GM21717 (cell line): ENCODE measurements around the gene RPA3.

Experiments used
- ATAC-seq: cut with Tn5 transposase; IDR thresholded peaks from one replicate; pipeline ENCODE4 v1.9.1; 2021; ENCODE audit warnings: mild to moderate bottlenecking, moderate library complexity; ENCODE audit not compliant: unreplicated experiment

RPA3 gene

GRCh38 chr7:7718492-7718891, at the start of gene RPA3:
RPA3 (minus strand) TSS chr7:7718607; CDS start chr7:7640418, 78,189 bp downstream.
- ATAC-seq = no peak

GRCh38 chr7:7766671-7767070, 48.3 kb upstream of the RPA3 start:
- no peak for ATAC-seq

GRCh38 chr7:7765422-7765821, 47.0 kb upstream of the RPA3 start:
- peak; percentile 55 for ATAC-seq

GRCh38 chr7:7764520-7765396, 46.4 kb upstream of the RPA3 start:
- no peak for ATAC-seq

GRCh38 chr7:7761974-7762779, 43.8 kb upstream of the RPA3 start:
- peak; percentile 64 for ATAC-seq

GRCh38 chr7:7761340-7761973, 43.0 kb upstream of the RPA3 start:
- ATAC-seq = peak; percentile 28

- ATAC-seq = no peak
Measured at GRCh38 chr7:7757576-7757975, 39.2 kb upstream of the RPA3 start.

- no peak for ATAC-seq
Measured at GRCh38 chr7:7756577-7756976, 38.2 kb upstream of the RPA3 start.

- ATAC-seq = no peak
Measured at GRCh38 chr7:7751243-7752092, 33.1 kb upstream of the RPA3 start.

GRCh38 chr7:7750571-7751242, 32.3 kb upstream of the RPA3 start:
- no peak for ATAC-seq

- no peak for ATAC-seq
Measured at GRCh38 chr7:7746458-7746857, 28.1 kb upstream of the RPA3 start.

GRCh38 chr7:7745966-7746365, 27.6 kb upstream of the RPA3 start:
- no peak for ATAC-seq

GRCh38 chr7:7745258-7745657, 26.9 kb upstream of the RPA3 start:
- no peak for ATAC-seq

GRCh38 chr7:7742223-7742622, 23.8 kb upstream of the RPA3 start:
- ATAC-seq = no peak

- ATAC-seq = no peak
Measured at GRCh38 chr7:7740037-7740355, 21.6 kb upstream of the RPA3 start.

- ATAC-seq = no peak
Measured at GRCh38 chr7:7739204-7740036, 21.0 kb upstream of the RPA3 start.

GRCh38 chr7:7738622-7739021, 20.2 kb upstream of the RPA3 start:
- ATAC-seq = no peak

- no peak for ATAC-seq
Measured at GRCh38 chr7:7738177-7738576, 19.8 kb upstream of the RPA3 start.

GRCh38 chr7:7737674-7738073, 19.3 kb upstream of the RPA3 start:
- no peak for ATAC-seq
